DMS153 treated with DMSO at 0.1 percent for 48 hours (cell line): ENCODE data around the gene PLD3.
A peak's percentile ranks its signal among the peaks of the same experiment; 100 is the strongest.
"Not testable (repeated sequence)": the region's sequence is repeated elsewhere in the genome, so short reads cannot be mapped to it uniquely, and the experiment has no call there.

Experiments used
- DNase-seq: peaks from one replicate; lab custom pipeline; 2025; ENCODE audit not compliant: unreplicated experiment; lab: John Stamatoyannopoulos, UW

The PLD3 gene

DNA sequence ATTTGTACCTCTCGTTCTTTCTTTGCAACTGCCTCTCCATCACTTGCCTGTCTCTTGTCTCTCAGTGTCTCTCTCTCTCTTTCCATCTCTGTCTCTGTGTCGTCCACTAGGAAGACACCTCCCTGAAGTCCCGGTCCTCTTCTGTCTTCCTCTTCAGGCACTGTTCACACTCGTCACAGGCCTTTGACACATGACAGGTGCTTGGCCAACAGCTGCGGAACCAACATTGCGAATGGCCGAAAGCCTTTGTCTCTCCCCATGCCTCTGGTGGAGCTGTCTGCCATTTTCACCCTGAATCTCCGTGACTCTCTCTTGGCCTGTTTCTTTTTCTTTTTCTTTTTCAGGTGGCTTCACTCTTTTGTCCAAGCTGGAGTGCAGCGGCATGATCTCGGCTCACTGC is 38.7 kb downstream of the PLD3 start:
- no peak for DNase-seq

DNA sequence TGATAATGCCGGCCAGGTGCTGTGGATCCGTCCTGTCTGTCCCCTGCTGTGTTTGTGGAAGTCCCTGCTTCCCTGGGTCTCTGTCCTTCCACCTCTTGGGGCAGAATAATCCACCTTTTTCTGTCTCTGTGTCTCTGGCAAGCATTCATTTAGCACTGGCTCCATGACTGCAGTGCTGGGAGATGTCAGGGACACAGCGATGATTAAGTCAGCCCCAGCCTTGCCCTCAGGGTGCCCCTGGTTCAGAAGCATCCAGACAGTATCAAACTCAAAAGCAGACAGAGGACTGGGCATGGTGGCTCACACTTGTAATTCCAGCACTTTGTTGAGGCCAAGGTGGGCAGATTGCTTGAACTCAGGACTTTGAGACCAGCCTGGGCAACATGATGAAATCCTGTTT is 40.0 kb downstream of the PLD3 start:
- DNase-seq: no peak

DNA sequence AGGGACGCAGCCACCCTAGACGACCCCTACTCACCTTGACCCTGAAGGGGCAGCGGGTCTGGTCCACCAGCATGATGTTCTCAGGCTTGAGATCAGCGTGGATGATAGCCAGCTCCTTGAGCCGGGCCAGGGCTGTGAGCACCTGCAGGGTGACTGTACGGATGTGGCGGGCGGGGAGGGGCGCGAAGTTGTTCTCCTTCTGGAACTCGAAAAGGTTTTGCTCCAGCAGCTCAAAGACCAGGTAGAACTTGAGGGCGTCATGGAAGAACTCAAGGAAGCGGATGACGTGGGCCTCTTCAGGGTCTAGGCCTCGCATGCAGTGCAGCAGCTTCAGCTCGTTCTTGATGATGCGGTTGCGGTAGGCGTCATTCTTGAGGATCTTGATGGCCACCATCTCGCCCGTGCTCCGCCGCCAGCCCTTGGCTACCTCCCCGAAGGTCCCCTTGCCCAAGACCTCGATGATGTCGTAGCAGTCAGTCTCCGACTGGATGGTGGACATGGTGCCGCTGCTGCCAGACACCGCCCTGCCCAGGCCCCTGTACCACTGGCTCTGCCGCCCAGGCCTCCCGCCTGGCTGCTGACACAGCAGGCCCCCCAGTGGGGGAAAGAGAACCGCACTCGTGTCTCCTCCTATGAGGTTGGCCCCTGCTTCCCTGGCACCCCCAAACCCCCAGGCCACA is 41.0 kb downstream of the PLD3 start:
- DNase-seq: no peak

DNA sequence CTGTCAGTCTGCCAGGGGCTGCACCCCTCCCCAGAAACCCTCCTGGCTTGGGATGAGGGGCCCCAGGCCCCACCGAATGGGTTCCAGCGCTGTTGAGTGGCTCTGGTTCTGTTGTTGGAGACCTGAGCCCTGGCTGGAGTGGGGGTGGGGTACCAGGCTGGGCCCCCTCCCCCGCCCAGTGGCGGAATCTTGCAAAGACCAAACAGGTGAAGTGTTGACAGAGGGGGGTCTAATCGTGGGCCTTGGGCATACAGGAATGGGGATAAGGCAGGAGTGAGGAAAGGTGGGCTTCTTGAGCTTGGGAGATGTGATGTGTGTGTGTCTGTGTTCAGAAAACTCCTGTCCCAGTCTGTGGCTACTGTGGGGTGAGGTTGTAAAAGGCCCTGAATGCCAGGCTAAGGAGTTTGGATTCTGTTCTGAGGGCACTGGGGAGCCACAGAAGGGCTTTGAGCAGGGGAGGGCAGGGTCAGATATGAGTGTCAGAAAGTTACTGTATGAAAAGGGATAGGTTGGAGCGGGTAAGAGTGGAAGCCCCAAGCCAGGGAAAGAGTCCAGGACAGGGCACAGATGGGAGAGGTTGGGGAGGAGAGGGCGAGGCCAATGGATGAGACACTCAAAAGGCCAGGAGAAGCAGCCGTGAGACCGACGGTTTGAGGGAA is 41.7 kb downstream of the PLD3 start, which contains the start of gene HIPK4:
Gene HIPK4, minus strand, starts transcription at position 98 of the 659 bp plus-strand sequence. CDS start 279 bp downstream, outside the sequence.
- DNase-seq: no peak

GRCh38 chr19:40392123-40392522 is 43.6 kb downstream of the PLD3 start:
- no peak for DNase-seq

DNA sequence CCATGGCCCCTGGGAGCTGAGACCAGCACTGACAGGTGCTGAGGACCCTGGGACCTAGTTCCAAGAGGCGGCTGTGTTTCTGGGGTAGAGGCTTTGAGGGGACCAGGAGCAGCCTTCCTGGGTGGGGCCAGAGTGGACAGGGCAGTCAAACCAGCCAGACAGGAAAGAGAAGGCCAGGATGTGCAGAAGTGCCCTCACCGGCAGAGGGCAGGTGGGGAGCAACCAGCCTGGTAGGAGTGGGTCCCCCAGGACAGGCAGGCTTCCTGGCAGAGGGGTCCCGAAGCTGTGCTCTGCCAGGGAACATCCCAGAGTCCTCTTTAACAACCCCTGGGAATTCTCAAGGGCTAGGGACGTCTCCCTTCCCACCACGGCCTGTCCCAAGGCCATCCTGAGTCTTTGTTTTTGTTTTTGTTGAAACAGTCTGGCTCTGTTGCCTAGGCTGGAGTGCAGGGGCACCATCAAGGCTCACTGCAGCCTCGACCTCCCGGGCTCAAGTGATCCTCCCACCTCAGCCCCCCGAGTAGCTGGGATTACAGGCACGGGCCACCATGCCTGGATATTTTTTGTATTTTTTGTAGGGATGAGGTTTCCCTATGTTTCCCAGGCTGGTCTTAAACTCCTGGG is 44.5 kb downstream of the PLD3 start:
- no peak for DNase-seq

DNA sequence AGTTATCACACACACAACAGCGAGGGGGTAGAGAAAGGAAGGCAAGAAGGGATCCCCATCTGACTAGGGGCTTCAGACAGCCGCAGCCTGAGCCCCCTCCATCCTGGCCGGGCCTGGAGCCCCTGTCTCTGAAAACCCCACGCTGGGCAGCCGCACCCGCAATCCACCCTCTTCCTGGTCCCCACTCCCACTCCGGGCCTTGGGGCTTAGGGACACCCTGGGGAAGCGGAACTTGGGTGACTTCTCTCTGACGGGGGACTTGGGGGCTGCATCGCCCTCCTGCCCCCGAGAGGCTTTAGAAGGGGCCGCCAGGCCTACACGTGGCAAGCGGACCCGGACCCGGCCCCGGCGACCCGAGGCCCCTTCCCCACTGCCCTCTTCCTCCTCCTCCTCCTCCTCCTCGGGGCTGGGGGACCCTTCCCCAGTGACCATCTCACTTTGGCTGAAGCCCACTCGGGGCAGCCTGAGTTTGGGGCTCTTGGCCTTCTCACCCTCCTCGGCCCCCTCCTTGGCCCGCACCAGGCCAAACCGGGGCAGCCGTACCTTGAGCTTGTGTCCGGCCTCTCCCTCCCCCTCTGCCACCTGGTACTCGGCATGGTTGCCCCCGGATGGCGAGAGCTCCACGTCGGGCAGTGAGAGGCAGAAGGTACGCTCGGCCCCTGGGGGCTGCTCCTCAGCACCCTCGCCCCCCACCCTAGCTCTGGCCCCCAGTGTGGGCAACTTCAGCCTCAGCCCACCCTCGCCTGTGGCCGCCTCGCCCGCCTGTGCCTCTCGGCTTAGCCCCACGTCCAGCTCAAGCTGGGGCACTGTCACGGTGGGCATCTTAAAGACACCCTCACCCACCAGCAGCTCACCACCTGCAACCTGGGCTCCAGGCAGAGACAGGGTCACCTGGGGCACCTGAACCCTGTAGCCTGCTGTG is 45.7 kb downstream of the PLD3 start:
- no peak for DNase-seq

GRCh38 chr19:40394816-40395210 is 46.3 kb downstream of the PLD3 start:
- DNase-seq: no peak

DNA sequence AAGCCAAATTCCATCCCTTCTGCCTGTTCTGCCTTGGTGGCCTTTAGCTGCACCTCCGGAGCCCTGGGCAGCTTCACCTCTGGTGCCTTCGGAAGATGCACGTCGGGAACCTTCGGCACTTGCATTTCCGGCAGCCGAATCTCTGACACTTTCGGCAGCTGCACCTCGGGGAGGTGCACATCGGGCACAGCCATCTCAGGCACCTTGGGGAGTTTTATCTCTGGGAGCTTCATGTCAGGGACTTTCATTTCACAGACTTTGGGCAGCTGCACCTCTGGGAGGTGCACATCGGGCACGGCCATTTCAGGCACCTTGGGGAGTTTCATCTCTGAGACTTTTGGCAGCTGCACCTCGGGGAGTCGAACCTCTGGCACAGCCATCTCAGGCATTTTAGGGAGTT is 47.5 kb downstream of the PLD3 start:
- DNase-seq: no peak

DNA sequence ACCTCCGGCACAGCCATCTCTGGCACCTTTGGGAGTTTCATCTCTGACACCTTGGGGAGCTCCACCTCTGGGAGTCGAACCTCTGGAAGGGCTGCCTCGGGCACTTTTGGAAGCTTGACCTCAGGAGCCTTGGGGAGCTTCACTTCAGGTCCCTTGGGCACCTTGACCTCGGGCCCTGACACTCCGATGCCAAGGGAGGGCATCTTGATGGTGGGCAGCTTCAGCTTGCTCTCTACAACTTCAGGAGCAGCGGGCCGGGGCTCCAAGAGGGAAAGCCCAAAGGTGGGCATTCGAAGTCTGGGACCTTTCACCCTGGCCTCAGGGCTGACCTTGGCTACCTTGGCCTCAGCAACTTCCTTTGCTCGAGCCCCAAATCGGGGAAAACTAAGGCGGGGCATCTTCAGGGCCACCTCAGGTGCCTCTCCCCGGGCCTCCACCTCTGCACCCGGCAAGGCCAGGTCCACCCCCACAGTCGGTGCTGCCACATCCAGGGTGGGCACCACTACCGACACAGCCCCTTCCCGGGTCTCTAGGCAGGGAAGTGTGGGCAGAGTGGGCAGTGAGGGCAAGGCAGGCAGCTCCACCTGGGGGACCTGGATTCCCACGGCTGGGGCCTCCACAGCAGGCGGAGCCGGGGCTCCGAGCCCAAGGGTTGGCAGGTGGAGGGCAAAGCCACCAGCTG is 48.5 kb downstream of the PLD3 start:
- DNase-seq: no peak

GRCh38 chr19:40397568-40397906 is 49.0 kb downstream of the PLD3 start:
- no peak for DNase-seq

- DNase-seq: peak; percentile 8
Observed at GRCh38 chr19:40398417-40399131, 50.1 kb downstream of the PLD3 start.

DNA sequence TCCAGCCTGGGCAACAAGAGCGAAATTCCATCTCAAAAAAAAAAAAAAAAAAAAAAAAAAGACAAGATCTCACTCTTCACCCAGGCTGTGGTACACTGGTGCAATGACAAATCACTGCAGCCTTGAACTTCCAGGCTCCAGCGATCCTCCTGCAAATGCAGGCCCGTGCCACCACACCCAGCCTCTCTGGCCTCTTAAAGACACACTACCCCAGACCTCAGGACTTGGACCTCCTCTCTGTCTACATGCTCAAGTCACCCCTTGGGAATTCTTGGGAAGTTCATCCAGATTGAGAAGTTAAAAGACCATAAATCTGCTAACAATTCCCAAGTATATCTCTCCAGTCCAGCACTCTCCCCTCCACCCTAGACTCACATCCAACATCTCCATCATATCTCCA is 52.1 kb downstream of the PLD3 start:
- DNase-seq: no peak

DNA sequence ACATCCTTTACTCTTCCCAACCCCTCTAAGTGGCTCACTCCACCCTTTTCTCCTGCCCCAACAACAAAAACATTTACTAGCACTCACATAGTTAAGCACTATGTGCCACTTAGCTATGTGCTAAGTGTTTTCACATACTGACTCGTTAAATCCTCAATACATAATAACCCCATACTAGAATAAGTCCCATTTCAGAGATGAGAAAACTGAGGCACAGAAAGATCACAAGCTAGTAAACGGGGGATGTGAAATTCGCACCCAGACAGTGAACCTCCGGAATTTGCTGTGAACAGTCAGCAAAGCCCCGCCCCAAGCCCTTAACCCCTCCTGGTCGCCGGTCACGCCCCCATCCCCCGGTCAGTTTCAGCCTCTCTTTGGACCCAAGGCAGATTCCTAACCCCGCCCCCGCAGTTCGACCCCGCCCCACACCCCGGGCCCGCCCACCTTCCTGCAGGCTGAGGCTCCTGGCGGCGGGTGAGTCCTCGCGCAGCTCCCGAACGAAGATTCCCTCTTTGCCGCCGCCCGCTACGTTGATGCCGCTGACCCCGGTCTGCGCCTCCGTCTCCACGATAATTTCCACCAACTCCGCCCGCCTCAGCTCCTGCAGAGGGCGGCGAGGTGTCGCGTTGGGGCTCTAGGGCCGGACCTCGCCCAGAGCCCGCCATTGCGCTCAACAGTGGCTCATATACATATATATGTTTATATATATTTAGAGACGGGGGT is 54.9 kb downstream of the PLD3 start:
- DNase-seq: peak; percentile 38

DNA sequence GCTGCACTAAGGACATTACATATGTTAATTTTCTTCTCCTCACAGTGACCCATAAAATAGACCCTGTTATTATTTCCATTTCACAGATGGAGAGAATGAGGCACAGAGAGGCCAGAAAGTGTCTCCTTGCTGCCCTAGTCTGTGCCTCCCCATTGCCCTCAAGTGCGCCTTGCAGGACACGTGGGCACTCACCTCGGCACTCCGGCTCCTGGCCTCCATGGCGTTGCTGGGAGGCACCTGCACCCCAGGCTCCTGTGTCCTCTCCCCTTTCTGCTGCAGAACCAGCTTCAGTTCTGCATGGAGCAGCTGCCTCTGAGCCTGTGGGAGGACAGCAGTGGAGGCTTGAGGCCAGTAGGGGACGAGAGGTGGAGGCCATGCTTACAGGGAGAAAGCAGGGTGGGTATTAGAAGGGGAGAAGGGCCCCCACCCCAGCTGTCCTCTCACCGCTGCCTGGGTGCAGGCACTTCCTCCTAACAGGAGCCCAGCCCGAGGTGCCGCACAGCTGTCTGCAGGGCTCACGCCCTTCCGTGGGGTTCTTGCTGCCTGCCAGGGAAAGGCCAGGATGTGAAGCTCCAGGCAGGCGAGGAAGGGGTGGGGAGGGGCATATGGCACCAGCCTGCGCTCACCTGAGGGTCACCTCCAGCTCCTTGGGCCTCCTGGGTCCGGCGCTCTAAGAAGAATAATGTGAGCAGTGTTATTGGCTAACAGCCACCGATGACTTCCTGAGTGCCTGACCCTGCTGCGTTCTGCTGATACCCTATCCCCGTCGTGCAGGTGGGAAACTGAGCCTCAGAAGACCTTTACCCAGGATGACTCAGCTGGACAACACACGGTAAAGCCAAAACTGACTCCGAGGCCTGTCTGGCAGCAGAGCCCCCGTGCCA is 59.5 kb downstream of the PLD3 start:
- no peak for DNase-seq

GRCh38 chr19:40408598-40408925 is 60.1 kb downstream of the PLD3 start:
- DNase-seq: not testable (repeated sequence)

GRCh38 chr19:40410030-40410389 is 61.5 kb downstream of the PLD3 start:
- DNase-seq: no peak

DNA sequence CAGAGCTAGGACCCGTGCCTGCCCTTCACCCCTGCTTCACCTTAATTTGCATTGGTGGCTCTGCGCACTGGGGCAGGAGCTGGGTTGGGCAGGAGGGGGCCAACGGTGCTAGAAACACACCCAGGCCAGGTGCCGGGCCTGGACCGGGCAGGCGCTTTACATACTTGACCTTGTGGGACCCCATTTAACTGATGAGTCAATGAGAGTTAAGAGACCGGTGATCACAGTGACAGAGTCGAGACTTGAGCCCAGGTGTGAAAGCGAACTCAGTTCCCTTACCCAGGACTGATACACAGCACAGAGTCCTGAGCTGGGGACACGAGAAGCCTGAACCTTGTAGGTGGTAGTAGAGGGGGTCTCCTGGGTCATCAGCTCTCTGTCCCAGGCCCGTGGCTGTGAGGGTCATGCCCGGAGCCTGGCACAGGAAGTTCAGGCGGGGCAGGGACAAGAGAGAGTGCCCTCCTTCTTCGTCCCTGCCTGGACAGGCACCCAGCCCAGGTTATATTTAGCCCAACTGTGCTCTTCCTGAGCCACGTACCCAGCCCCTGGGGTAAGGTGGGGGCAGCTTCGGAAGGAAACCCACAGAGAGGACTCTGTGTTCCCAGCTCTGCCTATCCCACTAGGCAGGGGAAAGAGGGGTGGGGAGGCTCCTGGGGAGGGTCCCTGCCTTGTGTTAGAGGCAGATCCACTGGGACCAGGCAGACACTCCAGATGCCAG is 62.8 kb downstream of the PLD3 start:
- DNase-seq: no peak
